ENCODE measurements around the gene GATAD2A. TPM values are rescaled to one million over a fixed set of nuclear protein-coding genes. Genes with fewer than 3 reads are reported as not detected.

Gene GATAD2A
- total RNA-seq, 4 donors from 2014 or later = 17.7 to 51.4 (median 40.1) TPM

- Histone ChIP-seq H3K4me1 (peaks cover 0 to 7% of the 10 kb centered on the region in 2 donors), H3K36me3 (no peaks in the 10 kb centered on the region), H3K27ac (no peak overlapping the region), H3K4me3 (no peak overlapping the region), H3K9me3 (no peaks in the 10 kb centered on the region), H3K27me3 (peaks cover 48 to 62% (median 55%) of the 10 kb centered on the region in 3 donors)
- TF ChIP-seq POLR2A (IDR thresholded peaks at IDR 0.05) = no peak
- no peak for TF ChIP-seq CTCF (IDR thresholded peaks at IDR 0.05 in 4 of 5, conservative IDR thresholded peaks at IDR 0.05 in 1 of 5)
- in situ Hi-C loops (cut with MboI; ENCODE audit: low sequenced_read_pairs in 4 of 4) (loop anchor here in 3 of 4 donors (25.0 kb wide), 2 partner anchors 394 to 419 kb away; no protein-coding TSS in a partner anchor), intact Hi-C loops (cut with DNase I; ENCODE audit: low total_unique reads) (no loop called here)
- ATAC-seq (no peak), DNase-seq (no peak)
Observed at GRCh38 chr19:19543101-19543500, 137.6 kb downstream of the GATAD2A start.

DNA sequence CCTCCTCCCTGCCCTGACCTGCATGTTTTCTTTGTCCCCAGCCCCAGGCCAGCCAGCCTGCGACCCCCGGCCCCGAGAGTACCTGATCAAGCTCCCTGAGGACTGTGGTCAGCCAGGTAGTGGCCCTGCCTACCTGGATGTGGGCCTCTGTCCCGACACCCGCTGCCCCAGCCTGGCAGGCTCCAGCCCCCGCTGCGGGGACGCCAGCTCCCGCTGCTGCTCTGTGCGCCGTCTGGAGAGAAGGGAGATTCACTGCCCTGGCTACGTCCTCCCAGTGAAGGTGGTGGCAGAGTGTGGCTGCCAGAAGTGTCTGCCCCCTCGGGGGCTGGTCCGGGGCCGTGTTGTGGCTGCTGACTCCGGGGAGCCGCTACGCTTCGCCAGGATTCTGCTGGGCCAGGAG lies 138.2 kb downstream of the GATAD2A start:
- Histone ChIP-seq H3K4me1 (peaks cover 0 to 1% of the 10 kb centered on the region in 2 donors), H3K27ac (no peak overlapping the region), H3K27me3 (peaks cover 45 to 62% (median 54%) of the 10 kb centered on the region in 3 donors), H3K4me3 (no peak overlapping the region), H3K36me3 (no peaks in the 10 kb centered on the region), H3K9me3 (no peaks in the 10 kb centered on the region)
- no peak for ATAC-seq
- in situ Hi-C loops (cut with MboI; ENCODE audit: low sequenced_read_pairs in 4 of 4) (loop anchor here in 3 of 4 donors (25.0 kb wide), 2 partner anchors 394 to 419 kb away; no protein-coding TSS in a partner anchor), intact Hi-C loops (cut with DNase I; ENCODE audit: low total_unique reads) (no loop called here)
- TF ChIP-seq CTCF (IDR thresholded peaks at IDR 0.05 in 4 of 5, conservative IDR thresholded peaks at IDR 0.05 in 1 of 5) (no peak), POLR2A (IDR thresholded peaks at IDR 0.05) (no peak)
- DNase-seq = no peak

DNA sequence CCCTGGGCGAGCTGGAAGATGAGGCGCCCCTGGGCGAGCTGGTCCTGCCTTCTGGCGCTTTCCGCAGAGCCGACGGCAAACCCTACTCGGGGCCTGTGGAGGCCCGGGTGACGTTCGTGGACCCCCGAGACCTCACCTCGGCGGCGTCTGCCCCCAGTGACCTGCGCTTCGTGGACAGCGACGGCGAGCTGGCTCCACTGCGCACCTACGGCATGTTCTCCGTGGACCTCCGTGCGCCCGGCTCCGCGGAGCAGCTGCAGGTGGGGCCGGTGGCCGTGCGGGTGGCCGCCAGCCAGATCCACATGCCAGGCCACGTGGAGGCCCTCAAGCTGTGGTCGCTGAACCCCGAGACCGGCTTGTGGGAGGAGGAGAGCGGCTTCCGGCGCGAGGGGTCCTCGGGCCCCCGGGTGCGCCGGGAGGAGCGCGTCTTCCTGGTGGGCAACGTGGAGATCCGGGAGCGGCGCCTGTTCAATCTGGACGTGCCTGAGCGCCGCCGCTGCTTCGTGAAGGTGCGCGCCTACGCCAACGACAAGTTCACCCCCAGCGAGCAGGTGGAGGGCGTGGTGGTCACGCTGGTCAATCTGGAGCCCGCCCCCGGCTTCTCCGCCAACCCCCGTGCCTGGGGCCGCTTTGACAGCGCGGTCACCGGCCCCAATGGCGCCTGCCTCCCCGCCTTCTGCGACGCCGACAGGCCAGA lies 138.9 kb downstream of the GATAD2A start:
- no peaks in the 10 kb centered on the region for H3K9me3 ChIP-seq
- in situ Hi-C loops (cut with MboI; ENCODE audit: low sequenced_read_pairs in 4 of 4) = loop anchor here in 3 of 4 donors (25.0 kb wide), 2 partner anchors 393 to 418 kb away; no protein-coding TSS in a partner anchor
- H3K27ac ChIP-seq = no peak overlapping the region
- H3K4me1 ChIP-seq = no peaks in the 10 kb centered on the region
- intact Hi-C loops (cut with DNase I; ENCODE audit: low total_unique reads) = no loop called here
- no peak for DNase-seq
- TF ChIP-seq POLR2A (IDR thresholded peaks at IDR 0.05) = no peak
- TF ChIP-seq CTCF (IDR thresholded peaks at IDR 0.05 in 4 of 5, conservative IDR thresholded peaks at IDR 0.05 in 1 of 5) = no peak
- H3K27me3 ChIP-seq = peaks cover 46 to 64% (median 50%) of the 10 kb centered on the region in 3 donors
- no peaks in the 10 kb centered on the region for H3K36me3 ChIP-seq
- H3K4me3 ChIP-seq = no peak overlapping the region
- no peak for ATAC-seq

GRCh38 chr19:19544954-19545591 lies 139.6 kb downstream of the GATAD2A start:
- H3K4me1 ChIP-seq = no peaks in the 10 kb centered on the region
- no peak overlapping the region for H3K4me3 ChIP-seq
- no peak for ATAC-seq
- no peak for DNase-seq
- in situ Hi-C loops (cut with MboI; ENCODE audit: low sequenced_read_pairs in 4 of 4) (loop anchor here in 3 of 4 donors (25.0 kb wide), 2 partner anchors 392 to 417 kb away; no protein-coding TSS in a partner anchor), intact Hi-C loops (cut with DNase I; ENCODE audit: low total_unique reads) (no loop called here)
- peaks cover 46 to 60% (median 49%) of the 10 kb centered on the region in 3 donors for H3K27me3 ChIP-seq
- H3K9me3 ChIP-seq = no peaks in the 10 kb centered on the region
- TF ChIP-seq POLR2A (IDR thresholded peaks at IDR 0.05) = no peak
- TF ChIP-seq CTCF (IDR thresholded peaks at IDR 0.05 in 4 of 5, conservative IDR thresholded peaks at IDR 0.05 in 1 of 5) = no peak
- H3K27ac ChIP-seq = no peak overlapping the region
- no peaks in the 10 kb centered on the region for H3K36me3 ChIP-seq
